IPS DF 19.7 (cell line): ENCODE results near the gene CRACR2A.
A peak's percentile ranks its signal among the peaks of the same experiment; 100 is the strongest.

ENCODE experiments used
- DNase-seq: peaks from one replicate; pipeline ENCODE4 v3.0.0-alpha.2; 2013; ENCODE audit warnings: low read depth, low spot score

The CRACR2A gene, protein sequence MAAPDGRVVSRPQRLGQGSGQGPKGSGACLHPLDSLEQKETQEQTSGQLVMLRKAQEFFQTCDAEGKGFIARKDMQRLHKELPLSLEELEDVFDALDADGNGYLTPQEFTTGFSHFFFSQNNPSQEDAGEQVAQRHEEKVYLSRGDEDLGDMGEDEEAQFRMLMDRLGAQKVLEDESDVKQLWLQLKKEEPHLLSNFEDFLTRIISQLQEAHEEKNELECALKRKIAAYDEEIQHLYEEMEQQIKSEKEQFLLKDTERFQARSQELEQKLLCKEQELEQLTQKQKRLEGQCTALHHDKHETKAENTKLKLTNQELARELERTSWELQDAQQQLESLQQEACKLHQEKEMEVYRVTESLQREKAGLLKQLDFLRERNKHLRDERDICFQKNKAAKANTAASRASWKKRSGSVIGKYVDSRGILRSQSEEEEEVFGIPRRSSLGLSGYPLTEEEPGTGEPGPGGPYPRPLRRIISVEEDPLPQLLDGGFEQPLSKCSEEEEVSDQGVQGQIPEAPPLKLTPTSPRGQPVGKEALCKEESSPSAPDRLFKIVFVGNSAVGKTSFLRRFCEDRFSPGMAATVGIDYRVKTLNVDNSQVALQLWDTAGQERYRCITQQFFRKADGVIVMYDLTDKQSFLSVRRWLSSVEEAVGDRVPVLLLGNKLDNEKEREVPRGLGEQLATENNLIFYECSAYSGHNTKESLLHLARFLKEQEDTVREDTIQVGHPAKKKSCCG

DNA sequence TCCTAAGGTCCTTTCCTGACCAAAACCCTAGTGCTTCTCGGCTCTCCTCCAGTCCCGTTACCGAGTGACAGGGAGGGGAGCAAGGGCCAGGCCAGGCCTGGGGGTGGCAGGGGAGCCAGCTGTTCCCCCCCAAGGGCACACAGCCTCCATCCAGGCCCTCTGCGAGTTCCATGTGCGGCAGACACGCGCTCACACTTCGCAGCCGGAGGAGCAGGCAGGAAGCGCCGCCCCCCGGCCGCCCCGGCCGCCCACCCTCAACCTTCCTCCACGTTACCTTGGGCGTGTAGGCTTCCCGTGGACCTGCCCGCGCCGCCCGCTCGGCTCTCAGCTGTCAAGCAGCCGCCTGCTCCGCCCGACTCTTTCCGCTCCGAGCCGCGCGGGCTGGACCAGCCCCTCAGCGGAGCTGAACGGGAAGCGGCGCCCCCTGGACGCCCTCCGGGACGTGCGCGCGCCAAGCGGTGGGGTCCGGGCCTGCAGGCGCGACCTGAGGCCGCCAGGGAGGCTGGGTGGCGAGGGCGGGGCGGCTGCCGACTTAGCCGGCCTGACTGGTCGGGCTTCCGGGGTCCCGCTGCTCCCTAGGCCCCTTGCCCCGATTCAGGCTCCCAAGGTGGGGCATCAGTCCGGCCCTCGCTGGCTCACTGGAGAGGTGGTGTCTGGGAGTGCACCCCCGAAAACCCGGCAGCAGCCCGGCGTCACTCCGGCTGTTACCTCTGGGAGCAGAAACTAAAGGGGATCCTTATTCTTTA is at the start of gene CRACR2A:
CRACR2A (minus strand) TSS at position 369 of the 746 bp plus-strand sequence. CDS start 56,110 bp downstream, outside the sequence.
- DNase-seq: peak; percentile 45

DNA sequence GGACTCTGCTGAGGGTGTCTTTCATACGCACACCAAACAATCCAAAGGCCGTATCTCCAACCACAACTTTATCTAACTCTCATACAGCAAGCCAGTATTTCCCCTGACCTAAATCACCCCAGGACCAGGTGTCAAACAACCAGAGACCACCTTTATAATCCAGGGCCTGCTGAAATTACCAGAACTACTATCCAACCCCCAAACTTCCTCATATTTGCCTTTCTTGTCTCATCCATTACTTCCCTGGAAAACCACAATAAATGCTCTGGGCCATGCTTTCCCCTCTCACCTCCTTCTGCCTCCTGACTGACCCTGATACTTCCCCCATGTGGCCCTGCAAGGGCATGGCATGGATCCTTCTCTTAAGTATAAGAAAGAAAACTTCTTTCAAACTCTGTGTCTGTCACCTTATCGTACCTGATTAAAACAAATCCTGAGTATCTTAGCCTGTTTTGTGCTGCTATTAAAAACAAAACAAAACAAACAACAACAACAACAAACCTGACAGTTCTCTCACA is 44.7 kb upstream of the CRACR2A start:
- no peak for DNase-seq

DNA sequence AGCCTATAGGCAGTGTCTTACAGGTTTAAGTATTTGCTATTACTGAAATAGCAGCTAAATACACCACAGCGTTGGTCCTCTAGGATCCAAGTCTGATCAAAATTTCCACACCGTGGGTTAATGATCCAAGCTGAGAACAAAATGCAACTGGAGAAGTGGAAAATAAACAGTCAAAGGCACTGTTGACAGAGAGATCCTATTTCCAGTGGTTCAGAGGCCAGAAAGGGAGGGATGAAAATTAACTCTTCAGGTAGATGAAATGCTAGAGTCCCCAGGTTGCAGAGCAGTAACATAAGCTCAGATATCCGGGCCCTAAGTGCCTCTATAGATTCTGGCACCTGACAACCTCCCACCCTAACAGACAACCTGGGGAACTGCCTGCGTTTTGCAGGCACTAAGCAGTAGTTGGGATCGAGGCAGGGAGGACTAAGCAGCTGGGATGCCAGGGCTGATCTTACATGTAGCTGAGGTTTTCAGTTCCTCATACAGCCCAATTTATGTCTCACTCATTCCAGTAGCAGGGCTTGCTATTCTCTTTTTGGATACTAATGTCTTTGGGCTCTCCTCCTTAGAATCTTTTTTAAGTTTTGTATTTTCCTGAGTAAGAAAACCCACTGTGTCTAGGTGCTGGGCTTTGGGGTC is 42.7 kb upstream of the CRACR2A start:
- no peak for DNase-seq

DNA sequence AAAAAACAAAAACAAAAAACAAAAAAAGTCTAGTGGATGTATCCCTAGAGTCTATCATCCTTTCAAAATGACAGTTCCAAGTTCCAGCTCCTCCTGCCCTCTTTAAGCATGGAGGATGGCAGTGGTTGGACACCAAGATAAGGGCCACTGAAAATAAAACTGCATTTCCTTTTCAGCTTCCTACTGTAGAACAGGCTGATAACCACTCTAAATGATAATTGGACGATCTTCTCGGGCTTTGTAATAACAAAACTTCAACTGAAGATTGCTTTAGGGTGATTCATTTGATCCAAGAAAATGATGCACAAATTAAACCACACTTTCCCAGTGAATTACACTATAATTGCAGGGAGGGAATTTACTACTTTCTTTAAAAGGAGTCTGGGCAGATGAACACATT is 42.2 kb upstream of the CRACR2A start:
- no peak for DNase-seq

DNA sequence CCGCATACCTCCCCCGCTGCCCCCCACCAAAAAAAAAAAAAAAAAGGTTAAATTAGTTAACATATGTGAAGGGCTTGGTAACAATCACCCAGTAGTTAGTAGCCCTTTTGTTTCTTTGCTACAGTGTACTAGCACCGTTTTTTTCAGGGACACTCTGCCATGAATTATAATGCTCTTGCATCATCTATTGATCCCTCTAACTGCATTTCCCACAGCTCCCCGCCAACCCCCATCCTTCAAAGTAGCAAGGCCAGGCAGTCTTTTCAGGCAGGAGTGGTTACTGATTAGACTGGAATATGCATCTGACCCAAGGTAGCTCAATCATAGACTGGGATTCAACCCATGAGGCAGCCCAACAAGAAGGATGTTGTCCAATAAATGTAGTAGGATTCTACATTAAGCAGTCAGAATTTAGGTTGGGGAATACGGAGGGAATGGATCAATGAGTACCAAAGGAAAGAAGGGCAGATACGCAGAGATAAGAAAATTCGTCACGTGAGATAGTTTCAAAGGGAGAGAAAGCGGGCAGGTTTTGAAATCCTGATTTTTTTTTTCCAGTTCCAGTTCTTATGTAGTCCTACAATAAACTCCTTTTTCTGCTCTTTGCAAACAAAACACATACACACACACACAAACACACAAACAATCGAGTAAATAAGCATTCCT is 39.8 kb upstream of the CRACR2A start:
- DNase-seq: no peak

DNA sequence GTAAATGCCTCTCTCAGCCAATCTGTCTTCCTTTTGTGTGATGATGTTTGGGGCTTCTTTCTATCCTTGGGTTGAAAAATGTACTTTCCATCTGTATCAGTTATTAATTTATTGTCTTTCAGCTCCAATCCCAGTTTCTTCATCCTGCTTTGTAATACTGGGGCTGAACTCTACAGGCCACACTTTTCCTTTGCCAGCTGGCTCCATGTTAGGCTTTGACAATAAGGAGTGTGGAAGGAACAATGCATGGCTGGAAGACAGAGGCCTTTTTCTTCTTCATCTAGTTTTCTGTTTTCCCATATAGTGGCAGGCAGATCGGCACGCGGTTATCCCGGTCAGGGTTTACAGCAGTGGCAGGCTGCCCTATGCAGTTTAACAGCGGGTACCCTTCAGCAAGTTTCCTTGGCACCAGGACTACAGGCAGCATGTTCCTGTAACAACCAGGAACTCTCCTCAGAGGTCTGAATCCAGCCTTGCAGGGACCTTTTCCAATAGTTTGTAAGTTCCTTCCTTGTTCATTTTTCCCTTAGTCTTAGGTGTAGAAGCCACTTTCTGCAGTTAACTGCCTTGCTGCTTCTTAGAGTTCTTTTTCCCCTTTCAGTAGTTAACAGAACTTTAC is 38.5 kb upstream of the CRACR2A start:
- DNase-seq: no peak

DNA sequence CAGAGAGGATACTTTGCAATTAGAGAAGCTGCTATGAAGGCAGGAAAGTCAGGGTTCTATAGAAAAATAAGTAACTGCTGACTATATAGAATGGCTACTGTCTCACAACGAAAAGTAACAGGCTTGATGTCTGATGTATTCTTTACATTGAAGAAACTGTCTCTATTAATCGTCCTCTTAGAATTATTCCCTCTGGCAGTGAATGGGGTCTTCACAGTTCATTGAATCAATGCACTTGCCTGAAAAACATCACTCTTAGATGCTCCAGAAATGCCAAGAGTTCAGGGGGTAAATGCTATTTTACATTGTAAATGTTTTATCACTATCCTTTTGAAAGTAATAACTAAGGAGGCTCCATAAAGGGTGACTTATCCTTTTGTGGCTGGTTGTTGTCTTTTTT is 37.7 kb upstream of the CRACR2A start:
- DNase-seq: no peak

DNA sequence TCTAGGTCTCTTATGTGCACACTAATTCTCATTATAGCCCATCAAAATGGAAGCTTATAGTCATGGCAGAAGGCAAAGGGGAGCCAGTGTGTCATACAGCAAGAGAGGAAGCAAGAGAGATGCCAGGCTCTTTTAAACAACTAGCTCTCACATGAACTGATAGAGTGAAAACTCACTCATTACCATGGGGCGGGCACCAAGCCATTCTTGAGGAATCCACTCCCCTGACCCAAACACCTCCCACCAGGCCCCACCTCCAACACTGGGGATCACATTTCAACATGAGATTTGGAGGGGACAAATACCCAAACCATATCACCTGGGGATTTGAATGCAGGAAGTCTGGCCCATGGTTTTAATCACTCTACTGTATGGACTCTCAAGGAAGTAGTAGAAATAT is 36.9 kb upstream of the CRACR2A start:
- DNase-seq: no peak

DNA sequence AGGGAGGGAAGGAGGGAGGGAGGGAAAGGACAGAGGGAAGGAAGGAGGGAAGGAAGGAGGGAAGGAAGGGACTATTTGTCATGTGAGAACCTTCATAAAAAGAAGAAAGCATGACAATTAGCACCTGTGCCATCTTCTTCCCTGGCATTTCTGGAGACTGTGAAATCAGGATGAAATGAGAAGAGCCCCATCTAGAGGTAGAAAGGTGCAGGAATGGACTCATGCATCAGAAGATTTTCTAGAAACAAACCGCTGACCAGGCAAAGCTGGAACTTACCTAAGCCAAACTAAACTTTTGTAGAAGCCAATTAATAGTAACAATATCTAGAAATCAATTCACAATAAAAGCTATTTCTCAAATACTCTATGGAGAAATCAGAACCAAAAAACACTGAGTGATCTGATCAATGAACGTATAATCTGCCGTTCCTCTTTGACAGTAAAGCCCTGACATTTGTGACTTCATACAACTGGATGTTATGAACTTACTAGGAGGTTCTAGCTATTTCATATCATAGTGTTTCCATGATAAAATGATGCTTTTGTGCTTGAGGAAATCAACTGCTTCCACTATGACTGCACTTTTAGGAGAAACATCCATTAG is 24.4 kb upstream of the CRACR2A start:
- no peak for DNase-seq

DNA sequence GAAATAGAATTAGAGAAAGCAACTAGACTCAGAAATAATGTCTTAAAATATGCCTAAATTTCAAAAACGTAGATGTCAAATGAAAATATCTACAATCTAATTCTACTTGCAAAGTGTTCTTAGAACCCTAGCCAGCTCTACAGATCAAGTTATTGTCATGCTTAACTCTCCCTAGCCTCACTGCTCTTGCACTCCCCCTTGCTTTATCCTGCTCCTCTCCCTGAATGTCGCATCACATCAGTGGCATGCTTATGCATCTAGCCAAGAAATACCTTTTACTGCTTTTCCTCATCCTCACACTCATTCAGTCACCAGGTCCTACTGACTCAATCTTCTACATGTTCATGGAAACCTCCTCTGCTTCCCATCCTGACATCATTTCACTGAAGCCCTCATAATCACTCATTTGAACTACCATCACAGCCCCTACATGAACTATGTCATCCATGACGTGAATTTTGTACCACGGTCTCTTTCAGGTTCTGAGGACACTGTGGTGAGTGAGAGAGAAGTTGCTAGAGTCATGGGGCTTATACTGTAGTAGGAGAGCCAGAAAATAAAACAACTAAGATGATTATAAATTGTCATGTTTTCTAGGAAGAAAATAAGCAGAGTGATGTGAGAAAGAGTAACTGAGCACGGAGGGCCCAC is 22.6 kb upstream of the CRACR2A start:
- no peak for DNase-seq

DNA sequence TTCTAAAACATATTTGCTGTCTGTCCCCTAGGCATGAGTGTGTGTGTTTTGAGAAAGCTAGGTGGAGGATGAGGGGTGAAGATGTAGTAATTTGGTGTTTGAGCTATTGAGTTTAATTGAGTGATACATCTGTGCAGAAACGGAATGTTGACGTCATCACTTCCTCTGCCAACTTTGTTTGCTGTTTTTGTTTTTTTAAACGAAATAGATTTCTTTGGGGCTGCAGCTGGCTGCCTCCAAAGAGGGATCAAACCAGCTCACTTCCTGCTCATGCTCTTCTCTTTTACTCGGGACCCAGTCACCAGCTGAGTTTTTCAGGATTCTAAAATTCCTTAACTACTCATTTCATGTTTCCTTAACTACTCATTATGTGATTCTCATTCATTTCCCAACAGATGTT is 19.5 kb upstream of the CRACR2A start:
- no peak for DNase-seq

DNA sequence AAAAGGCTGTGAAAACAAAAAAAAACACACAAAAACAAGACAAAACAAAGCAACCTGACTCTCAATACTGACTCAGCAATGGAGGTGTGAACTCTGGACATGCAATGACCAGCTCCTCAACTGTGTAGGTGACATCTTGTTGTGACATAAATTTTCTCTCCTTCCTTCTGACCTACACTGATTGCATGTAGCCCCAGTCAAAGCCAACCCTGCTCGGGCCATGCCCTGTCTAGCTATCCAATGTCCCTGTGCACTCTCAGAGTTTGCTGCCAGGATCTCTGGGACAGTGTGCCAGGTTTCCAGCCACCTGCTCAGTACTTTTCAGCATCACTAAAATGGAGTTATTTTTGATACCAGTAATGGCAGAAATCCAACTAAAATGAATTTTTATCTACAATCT is 18.9 kb upstream of the CRACR2A start:
- DNase-seq: no peak

DNA sequence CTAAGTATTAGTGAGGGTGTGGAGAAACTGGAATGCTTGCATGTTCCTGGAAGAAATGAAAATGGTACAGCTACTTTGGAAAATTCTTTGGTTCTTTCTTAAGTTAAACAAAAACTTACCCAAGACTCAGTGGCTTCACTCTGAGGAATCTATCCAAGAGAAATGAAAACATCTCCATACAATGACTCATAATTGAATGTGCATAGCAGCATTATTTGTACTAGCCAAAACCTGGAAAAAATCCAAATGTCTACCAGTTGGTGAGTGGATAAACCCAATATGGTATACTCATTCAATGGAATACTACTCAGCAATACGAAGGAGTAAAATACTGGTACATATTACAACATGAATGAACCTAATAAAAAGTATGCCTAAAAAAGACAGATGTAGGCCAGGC is 18.0 kb upstream of the CRACR2A start:
- DNase-seq: no peak

DNA sequence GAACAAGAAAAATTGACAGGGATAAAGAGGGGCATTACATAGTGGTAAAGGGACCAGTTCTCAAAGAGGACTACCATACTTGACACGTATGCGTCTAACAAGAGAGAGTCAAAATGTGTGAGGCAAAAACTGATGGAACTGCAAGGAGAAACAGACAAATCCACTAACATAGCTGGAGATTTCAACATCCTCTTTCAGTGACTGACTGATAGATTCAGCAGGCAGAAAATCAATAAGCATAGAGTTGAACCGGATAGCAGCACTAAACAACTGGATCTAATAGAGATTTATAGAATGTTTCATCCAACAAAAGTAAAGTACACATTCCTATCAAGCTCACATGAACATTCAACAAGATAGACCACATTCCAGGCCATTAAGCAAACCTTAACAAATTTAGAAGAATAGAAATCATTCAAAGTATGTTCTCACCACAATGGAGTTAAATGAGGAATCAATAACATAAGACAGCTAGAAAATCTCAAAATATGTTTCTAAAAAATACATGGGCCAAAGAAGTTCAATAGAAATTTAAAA is 16.1 kb upstream of the CRACR2A start:
- DNase-seq: no peak

DNA sequence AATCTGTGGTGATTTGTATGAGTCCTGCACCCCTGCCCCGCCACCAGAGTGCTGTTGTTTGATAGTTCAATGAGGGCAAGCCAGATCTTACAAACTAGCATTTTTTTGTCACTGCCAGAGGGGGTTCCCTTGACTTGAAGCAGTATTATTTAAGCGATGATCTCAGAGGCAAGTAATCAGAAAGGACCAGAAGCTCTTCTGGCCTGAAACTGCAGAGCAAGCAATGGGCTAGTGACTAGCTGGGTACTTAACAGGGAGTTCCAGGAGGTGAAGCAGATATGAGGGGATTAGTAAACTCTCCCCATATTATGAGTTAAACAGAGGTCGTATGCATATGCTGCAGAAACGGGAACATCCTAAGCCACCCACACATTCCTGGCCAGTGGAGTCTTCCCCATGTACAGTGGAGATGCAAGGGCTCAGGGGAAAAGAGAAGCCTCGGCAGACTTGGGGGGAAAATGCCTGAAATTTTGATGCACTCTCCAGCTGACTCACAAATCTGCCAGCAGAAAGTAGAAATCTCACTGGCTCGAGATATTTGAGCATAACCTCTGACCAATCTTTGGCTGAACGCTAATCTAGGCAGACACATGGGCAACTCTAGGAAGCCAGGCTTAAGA is 8.3 kb upstream of the CRACR2A start:
- DNase-seq: no peak

DNA sequence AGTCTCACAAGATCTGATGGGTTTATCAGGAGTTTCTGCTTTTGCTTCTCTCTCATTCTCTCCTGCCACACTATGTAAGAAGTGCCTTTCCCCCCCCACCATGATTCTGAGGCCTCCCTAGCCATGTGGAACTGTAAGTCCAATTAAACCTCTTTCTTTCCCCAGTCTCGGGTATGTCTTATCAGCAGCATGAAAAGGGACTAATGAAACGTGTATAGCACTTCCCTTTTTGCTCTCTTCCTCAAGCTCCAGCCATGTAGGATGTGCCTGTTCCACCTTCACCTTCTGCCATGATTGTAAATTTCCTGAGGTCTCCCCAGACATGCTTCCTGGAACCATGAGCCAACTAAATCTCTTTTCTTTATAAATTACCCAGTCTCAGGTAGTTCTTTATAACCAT is 7.0 kb upstream of the CRACR2A start:
- no peak for DNase-seq

DNA sequence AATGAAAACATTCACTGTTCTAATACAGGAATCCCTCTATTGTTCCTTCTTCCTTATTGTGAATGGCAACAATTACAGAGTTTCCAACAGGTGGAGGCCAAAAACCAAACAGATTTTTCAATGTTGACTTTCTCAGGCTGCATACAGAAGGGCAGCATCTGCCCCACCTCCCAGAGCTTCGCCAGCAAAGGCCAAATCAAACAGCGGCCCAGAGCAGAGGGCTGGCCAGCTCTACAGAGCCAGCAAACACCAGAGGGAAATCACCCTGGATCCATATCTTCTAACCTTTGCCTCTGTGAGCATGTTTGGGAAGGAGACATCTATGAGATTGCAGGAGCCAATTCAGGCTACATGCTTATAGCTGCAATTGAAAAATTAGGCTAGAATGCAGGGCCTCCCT is 4.4 kb upstream of the CRACR2A start:
- DNase-seq: no peak

DNA sequence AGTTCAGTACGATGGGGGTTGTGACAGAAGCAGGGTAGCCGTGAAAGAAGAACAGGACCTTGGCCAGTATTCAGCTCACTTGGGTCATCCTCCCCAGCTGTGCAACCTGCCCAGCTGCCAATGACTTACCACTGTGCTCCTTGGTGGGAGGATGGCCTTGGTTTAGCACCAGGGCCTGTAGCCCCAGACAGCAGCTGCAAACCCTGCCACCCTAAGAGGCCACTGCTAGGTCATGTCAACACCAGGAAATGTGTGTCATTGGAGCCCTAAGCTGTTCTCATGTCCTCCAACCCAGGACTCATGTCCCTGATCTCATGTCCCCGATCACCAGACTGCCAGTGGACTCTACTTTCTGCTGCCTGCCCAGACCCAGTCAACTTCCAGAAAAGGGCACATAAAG is 3.0 kb upstream of the CRACR2A start:
- no peak for DNase-seq
